Mucosa of descending colon (tissue), 3 donors: ENCODE measurements around the gene MAN1A2. TPM values are rescaled to one million over a fixed set of nuclear protein-coding genes. Genes with fewer than 3 reads are reported as not detected.
"Not testable (repeated sequence)": the region's sequence is repeated elsewhere in the genome, so short reads cannot be mapped to it uniquely, and the experiment has no call there.

ENCODE experiments used
- ATAC-seq: fragments of 200-7000 bp; cut with Tn5 transposase; one replicate; pipeline ENCODE4 v1.9.1; 2020; ENCODE audit warnings: mild to moderate bottlenecking, moderate library complexity
- DNase-seq, 3 donors: peaks; one replicate each; pipeline ENCODE4 v3.0.0-alpha.2; 2020
- H3K36me3 ChIP-seq: fragments of 200-600 bp; one replicate; pipeline ENCODE4 v1.8.0; 2021; ENCODE audit warnings: low read depth, mild to moderate bottlenecking
- H3K4me1 ChIP-seq: fragments of 200-600 bp; one replicate; pipeline ENCODE4 v1.8.0; 2021; ENCODE audit warnings: low read depth, mild to moderate bottlenecking
- H3K4me3 ChIP-seq: fragments of 200-600 bp; one replicate; pipeline ENCODE4 v1.8.0; 2021; ENCODE audit warnings: mild to moderate bottlenecking
- H3K9me3 ChIP-seq: fragments of 200-600 bp; one replicate; pipeline ENCODE4 v1.8.0; 2021; ENCODE audit warnings: mild to moderate bottlenecking
- CTCF ChIP-seq: fragments of 200-600 bp; IDR thresholded peaks from one replicate; pipeline ENCODE4 v1.8.0; 2022; ENCODE audit warnings: antibody characterized with exemption, mild to moderate bottlenecking
- intact Hi-C, 2 donors: fragments of 100-400 bp; cut with DNase I in 1 of 2; cut with micrococcal nuclease in 1 of 2; formaldehyde crosslinking; loops; one replicate each; pipeline versions ENCODE4 v1.11.0 to v1.11.1; 2022; cut with DNase I, micrococcal nuclease
- total RNA-seq, 3 donors: library from RNA; stranded (reverse); fragmentation: NEBNext Ultra II Directional in 2 of 3; extraction: Animal tissue kit (Norgen Biotek cat#: 25700) in 2 of 3; gene quantifications; one replicate each; pipeline versions ENCODE4 v1.2.1 to v1.2.4, GENCODE V29; 2021 to 2023
- donor health status: DM: no; HTN: no; CAD: no; lungs with moderate emphysema.
- donor health status: DM: no; HTN: no; CAD: no.
- donor health status: DM: no; HTN: yes; CAD: no.

The MAN1A2 gene
- total RNA-seq, 3 donors from 2014 or later: 29.1 to 59.6 (median 32.4) TPM

- Histone ChIP-seq H3K36me3 (no peaks in the 10 kb centered on the region), H3K4me3 (no peak overlapping the region), H3K9me3 (no peaks in the 10 kb centered on the region), H3K4me1 (peaks cover 12% of the 10 kb centered on the region)
- DNase-seq: no peak
- no peak for TF ChIP-seq CTCF
- ATAC-seq: no peak
- intact Hi-C loops: no loop called here
Observed at GRCh38 chr1:117341123-117341522, 26.1 kb upstream of the MAN1A2 start.

- no peak for ATAC-seq
- Histone ChIP-seq H3K4me3 (no peak overlapping the region), H3K36me3 (no peaks in the 10 kb centered on the region), H3K9me3 (no peaks in the 10 kb centered on the region), H3K4me1 (peaks cover 12% of the 10 kb centered on the region)
- intact Hi-C loops: no loop called here
- no peak for TF ChIP-seq CTCF
- DNase-seq: no peak
Observed at GRCh38 chr1:117342397-117342796, 24.9 kb upstream of the MAN1A2 start.

- no peaks in the 10 kb centered on the region for H3K36me3 ChIP-seq
- ATAC-seq (no peak), DNase-seq (no peak)
- H3K4me1 ChIP-seq: peaks cover 3% of the 10 kb centered on the region
- no peak overlapping the region for H3K4me3 ChIP-seq
- no peaks in the 10 kb centered on the region for H3K9me3 ChIP-seq
- TF ChIP-seq CTCF: no peak
- intact Hi-C loops: no loop called here
Observed at GRCh38 chr1:117346206-117346928, 20.9 kb upstream of the MAN1A2 start.

DNA sequence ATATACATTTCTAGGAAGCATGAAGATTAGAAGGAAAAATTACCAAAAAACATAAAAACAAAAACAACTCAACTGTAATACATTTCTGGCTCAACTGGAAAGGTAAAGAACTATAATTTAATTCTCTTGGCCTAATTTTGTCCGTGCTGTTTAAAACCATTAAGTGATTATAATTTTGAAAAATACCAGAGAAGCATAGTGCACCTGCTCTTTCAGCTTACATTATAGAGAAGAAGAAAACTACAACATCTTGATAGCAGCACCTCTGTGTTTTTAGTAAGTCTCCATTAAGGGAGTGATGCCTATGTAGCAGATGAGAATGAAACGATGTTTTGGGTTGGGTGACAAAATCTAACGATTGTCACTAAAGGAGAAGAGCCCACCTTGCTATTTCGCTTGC is 19.3 kb upstream of the MAN1A2 start:
- TF ChIP-seq CTCF: no peak
- DNase-seq: no peak
- Histone ChIP-seq H3K4me1 (no peaks in the 10 kb centered on the region), H3K36me3 (no peaks in the 10 kb centered on the region), H3K9me3 (no peaks in the 10 kb centered on the region), H3K4me3 (no peak overlapping the region)
- no peak for ATAC-seq
- intact Hi-C loops: no loop called here

GRCh38 chr1:117352695-117353094 is 14.6 kb upstream of the MAN1A2 start:
- H3K4me3 ChIP-seq, H3K36me3 ChIP-seq, H3K4me1 ChIP-seq, intact Hi-C loops, H3K9me3 ChIP-seq, ATAC-seq, DNase-seq: not testable (repeated sequence)

DNA sequence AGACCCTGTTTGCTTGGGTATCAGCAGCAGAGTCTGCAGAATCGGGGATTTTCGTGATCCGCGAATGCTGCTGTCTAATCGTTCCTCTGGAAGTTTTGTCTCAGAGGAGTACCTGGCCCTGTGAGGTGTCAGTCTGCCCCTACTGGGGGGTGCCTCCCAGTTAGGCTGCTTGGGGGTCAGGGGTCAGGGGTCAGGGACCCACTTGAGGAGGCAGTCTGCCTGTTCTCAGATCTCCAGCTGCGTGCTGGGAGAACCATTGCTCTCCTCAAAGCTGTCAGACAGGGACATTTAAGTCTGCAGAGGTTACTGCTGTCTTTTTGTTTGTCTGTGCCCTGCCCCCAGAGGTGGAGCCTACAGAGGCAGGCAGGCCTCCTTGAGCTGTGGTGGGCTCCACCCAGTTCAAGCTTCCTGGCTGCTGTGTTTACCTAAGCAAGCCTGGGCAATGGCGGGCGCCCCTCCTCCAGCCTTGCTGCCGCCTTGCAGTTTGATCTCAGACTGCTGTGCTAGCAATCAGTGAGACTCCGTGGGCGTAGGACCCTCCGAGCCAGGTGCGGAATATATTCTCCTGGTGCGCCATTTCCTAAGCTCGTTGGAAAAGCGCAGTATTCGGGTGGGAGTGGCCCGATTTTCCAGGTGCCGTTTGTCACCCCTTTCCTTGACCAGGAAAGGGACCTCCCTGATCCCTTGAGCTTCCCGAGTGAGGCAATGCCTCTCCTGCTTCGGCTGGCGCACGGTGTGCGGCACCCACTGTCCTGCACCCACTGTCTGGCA is 9.2 kb upstream of the MAN1A2 start:
- peak in 2 of 3 donors; percentile 52 to 58 for DNase-seq
- intact Hi-C loops, H3K36me3 ChIP-seq, H3K4me1 ChIP-seq, H3K4me3 ChIP-seq, ATAC-seq, H3K9me3 ChIP-seq: not testable (repeated sequence)

- DNase-seq, ATAC-seq, intact Hi-C loops: not testable (repeated sequence)
Observed at GRCh38 chr1:117358604-117358887, 8.7 kb upstream of the MAN1A2 start.

More at GRCh38 chr1:117358604-117358887, 8.7 kb upstream of the MAN1A2 start:
- H3K4me1 ChIP-seq, H3K4me3 ChIP-seq, H3K9me3 ChIP-seq, H3K36me3 ChIP-seq: not testable (repeated sequence)
